ENCODE results near the gene CHTF8.

The CHTF8 gene

GRCh38 chr16:69132424-69133252 lies at the start of gene CHTF8, which contains the start of gene UTP4:
Gene CHTF8 (minus strand): TSS chr16:69132588. CDS start chr16:69121458, 11,130 bp downstream.
Gene UTP4 (plus strand): TSS chr16:69132649. CDS start chr16:69133460, 811 bp downstream.
- Histone ChIP-seq H3K9me3 (ENCODE audit: severe bottlenecking) (no peaks in the 10 kb centered on the region), H3K36me3 (ENCODE audit: low read depth) (peaks cover 56% of the 10 kb centered on the region), H3K4me3 (ENCODE audit: severe bottlenecking) (peak within 1 kb of the TSS; percentile 85), H3K27me3 (ENCODE audit: insufficient read depth, poor library complexity, severe bottlenecking) (no peaks in the 10 kb centered on the region), H3K4me1 (ENCODE audit: insufficient read depth, poor library complexity, severe bottlenecking) (peaks cover 19% of the 10 kb centered on the region), H3K27ac (ENCODE audit: poor library complexity, severe bottlenecking) (peak within 1 kb of the TSS; percentile 86)
- DNase-seq (ENCODE audit: low spot score) (peak; percentile 89), ATAC-seq (ENCODE audit: low read depth) (peak; percentile 91)
- TF ChIP-seq CTCF (IDR thresholded peaks at IDR 0.05; ENCODE audit: poor library complexity, severe bottlenecking), result no peak

- Histone ChIP-seq H3K4me1 (ENCODE audit: insufficient read depth, poor library complexity, severe bottlenecking) (peaks cover 29% of the 10 kb centered on the region), H3K27ac (ENCODE audit: poor library complexity, severe bottlenecking) (peak overlapping the region; percentile 7), H3K36me3 (ENCODE audit: low read depth) (no peaks in the 10 kb centered on the region), H3K27me3 (ENCODE audit: insufficient read depth, poor library complexity, severe bottlenecking) (no peaks in the 10 kb centered on the region), H3K9me3 (ENCODE audit: severe bottlenecking) (no peaks in the 10 kb centered on the region), H3K4me3 (ENCODE audit: severe bottlenecking) (no peak overlapping the region)
- ATAC-seq (ENCODE audit: low read depth) (no peak), DNase-seq (ENCODE audit: low spot score) (no peak)
- no peak for TF ChIP-seq CTCF (IDR thresholded peaks at IDR 0.05; ENCODE audit: poor library complexity, severe bottlenecking)
These were observed 47.6 kb upstream of the CHTF8 start for GRCh38 chr16:69180011-69180338.

- peaks cover 29% of the 10 kb centered on the region for H3K4me1 ChIP-seq (ENCODE audit: insufficient read depth, poor library complexity, severe bottlenecking)
- H3K9me3 ChIP-seq (ENCODE audit: severe bottlenecking), result no peaks in the 10 kb centered on the region
- H3K4me3 ChIP-seq (ENCODE audit: severe bottlenecking), result no peak overlapping the region
- ATAC-seq (ENCODE audit: low read depth), result peak; percentile 48; the same call in 2 of the 3 replicates
- no peak for TF ChIP-seq CTCF (IDR thresholded peaks at IDR 0.05; ENCODE audit: poor library complexity, severe bottlenecking)
- H3K36me3 ChIP-seq (ENCODE audit: low read depth), result no peaks in the 10 kb centered on the region
- DNase-seq (ENCODE audit: low spot score), result no peak
- peak overlapping the region; percentile 7 for H3K27ac ChIP-seq (ENCODE audit: poor library complexity, severe bottlenecking)
- no peaks in the 10 kb centered on the region for H3K27me3 ChIP-seq (ENCODE audit: insufficient read depth, poor library complexity, severe bottlenecking)
These were observed 47.1 kb upstream of the CHTF8 start for GRCh38 chr16:69179328-69180010.

GRCh38 chr16:69176033-69176800 lies 43.8 kb upstream of the CHTF8 start:
- no peak overlapping the region for H3K27ac ChIP-seq (ENCODE audit: poor library complexity, severe bottlenecking)
- no peaks in the 10 kb centered on the region for H3K36me3 ChIP-seq (ENCODE audit: low read depth)
- DNase-seq (ENCODE audit: low spot score), result no peak
- H3K27me3 ChIP-seq (ENCODE audit: insufficient read depth, poor library complexity, severe bottlenecking), result no peaks in the 10 kb centered on the region
- ATAC-seq (ENCODE audit: low read depth), result no peak
- H3K4me1 ChIP-seq (ENCODE audit: insufficient read depth, poor library complexity, severe bottlenecking), result peaks cover 14% of the 10 kb centered on the region
- no peaks in the 10 kb centered on the region for H3K9me3 ChIP-seq (ENCODE audit: severe bottlenecking)
- no peak for TF ChIP-seq CTCF (IDR thresholded peaks at IDR 0.05; ENCODE audit: poor library complexity, severe bottlenecking)
- H3K4me3 ChIP-seq (ENCODE audit: severe bottlenecking), result no peak overlapping the region

All from RWPE2 (cell line).